ENCODE data around the gene HBQ1.
"Not testable (repeated sequence)": the region's sequence is repeated elsewhere in the genome, so short reads cannot be mapped to it uniquely, and the experiment has no call there.

Gene HBQ1

DNA sequence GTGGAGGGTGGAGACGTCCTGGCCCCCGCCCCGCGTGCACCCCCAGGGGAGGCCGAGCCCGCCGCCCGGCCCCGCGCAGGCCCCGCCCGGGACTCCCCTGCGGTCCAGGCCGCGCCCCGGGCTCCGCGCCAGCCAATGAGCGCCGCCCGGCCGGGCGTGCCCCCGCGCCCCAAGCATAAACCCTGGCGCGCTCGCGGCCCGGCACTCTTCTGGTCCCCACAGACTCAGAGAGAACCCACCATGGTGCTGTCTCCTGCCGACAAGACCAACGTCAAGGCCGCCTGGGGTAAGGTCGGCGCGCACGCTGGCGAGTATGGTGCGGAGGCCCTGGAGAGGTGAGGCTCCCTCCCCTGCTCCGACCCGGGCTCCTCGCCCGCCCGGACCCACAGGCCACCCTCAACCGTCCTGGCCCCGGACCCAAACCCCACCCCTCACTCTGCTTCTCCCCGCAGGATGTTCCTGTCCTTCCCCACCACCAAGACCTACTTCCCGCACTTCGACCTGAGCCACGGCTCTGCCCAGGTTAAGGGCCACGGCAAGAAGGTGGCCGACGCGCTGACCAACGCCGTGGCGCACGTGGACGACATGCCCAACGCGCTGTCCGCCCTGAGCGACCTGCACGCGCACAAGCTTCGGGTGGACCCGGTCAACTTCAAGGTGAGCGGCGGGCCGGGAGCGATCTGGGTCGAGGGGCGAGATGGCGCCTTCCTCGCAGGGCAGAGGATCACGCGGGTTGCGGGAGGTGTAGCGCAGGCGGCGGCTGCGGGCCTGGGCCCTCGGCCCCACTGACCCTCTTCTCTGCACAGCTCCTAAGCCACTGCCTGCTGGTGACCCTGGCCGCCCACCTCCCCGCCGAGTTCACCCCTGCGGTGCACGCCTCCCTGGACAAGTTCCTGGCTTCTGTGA is 3.5 kb upstream of the HBQ1 start, which contains the start of gene HBA1:
TSS of gene HBA1 (plus strand) at position 204 of the 906 bp plus-strand sequence. CDS start at position 241, 37 bp downstream.
- not testable (repeated sequence) for DNase-seq

DNA sequence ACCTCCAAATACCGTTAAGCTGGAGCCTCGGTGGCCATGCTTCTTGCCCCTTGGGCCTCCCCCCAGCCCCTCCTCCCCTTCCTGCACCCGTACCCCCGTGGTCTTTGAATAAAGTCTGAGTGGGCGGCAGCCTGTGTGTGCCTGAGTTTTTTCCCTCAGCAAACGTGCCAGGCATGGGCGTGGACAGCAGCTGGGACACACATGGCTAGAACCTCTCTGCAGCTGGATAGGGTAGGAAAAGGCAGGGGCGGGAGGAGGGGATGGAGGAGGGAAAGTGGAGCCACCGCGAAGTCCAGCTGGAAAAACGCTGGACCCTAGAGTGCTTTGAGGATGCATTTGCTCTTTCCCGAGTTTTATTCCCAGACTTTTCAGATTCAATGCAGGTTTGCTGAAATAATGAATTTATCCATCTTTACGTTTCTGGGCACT is 2.9 kb upstream of the HBQ1 start:
- DNase-seq: no peak

DNA sequence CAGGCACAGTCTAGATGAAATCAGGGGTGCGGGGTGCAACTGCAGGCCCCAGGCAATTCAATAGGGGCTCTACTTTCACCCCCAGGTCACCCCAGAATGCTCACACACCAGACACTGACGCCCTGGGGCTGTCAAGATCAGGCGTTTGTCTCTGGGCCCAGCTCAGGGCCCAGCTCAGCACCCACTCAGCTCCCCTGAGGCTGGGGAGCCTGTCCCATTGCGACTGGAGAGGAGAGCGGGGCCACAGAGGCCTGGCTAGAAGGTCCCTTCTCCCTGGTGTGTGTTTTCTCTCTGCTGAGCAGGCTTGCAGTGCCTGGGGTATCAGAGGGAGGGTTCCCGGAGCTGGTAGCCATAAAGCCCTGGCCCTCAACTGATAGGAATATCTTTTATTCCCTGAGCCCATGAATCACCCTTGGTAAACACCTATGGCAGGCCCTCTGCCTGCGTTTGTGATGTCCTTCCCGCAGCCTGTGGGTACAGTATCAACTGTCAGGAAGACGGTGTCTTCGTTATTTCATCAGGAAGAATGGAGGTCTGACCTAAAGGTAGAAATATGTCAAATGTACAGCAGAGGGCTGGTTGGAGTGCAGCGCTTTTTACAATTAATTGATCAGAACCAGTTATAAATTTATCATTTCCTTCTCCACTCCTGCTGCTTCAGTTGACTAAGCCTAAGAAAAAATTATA is 2.1 kb upstream of the HBQ1 start:
- no peak for DNase-seq

DNA sequence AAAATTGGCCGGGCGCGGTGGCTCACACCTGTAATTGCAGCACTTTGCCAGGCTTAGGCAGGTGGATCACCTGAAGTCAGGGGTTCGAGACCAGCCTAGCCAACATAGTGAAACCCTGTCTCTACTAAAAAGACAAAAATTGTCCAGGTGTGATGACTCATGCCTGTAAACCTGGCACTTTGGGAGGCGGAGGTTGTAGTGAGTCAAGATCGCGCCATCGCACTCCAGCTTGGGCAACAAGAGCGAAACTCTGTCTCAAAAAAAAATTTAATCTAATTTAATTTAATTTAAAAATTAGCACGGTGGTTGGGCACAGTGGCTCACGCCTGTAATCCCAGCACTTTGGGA is 1.6 kb upstream of the HBQ1 start:
- no peak for DNase-seq

DNA sequence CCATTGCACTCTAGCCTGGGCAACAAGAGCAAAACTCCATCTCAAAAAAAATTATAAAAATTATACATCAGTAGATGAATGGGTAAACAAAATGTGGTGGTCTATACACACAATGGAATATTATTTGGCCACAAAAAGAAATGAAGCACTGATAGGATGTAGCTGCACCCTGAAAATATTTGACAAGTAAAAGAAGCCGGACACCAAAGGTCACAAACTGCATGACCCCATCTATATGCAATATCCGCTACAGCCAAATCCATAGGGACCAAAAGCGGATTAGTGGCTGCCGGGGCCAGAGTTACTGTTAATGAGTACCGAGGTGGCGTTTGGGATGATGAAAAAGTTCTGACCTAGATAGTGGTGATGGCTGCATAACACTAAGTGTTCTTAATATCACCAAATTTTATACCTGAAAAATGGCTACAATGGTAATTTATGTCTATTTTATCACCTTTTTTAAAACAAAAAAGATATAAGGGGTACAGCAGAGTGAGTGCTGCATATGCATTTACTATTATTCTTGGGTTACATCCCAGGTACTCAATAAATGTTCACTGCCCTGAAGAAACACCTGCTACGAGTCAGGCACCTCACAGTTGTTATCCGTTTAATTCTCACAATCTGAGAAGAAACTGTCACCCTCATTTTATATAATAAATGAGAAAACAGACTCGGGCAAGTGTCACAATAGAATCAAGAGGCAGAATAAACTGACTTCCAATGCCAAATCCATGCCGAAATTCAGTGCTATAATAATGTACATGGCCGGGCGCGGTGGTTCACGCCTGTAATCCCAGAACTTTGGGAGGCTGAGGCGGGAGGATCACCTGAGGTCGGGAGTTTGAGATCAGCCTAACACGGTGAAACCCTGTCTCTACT is 807 bp upstream of the HBQ1 start:
- no peak for DNase-seq

DNA sequence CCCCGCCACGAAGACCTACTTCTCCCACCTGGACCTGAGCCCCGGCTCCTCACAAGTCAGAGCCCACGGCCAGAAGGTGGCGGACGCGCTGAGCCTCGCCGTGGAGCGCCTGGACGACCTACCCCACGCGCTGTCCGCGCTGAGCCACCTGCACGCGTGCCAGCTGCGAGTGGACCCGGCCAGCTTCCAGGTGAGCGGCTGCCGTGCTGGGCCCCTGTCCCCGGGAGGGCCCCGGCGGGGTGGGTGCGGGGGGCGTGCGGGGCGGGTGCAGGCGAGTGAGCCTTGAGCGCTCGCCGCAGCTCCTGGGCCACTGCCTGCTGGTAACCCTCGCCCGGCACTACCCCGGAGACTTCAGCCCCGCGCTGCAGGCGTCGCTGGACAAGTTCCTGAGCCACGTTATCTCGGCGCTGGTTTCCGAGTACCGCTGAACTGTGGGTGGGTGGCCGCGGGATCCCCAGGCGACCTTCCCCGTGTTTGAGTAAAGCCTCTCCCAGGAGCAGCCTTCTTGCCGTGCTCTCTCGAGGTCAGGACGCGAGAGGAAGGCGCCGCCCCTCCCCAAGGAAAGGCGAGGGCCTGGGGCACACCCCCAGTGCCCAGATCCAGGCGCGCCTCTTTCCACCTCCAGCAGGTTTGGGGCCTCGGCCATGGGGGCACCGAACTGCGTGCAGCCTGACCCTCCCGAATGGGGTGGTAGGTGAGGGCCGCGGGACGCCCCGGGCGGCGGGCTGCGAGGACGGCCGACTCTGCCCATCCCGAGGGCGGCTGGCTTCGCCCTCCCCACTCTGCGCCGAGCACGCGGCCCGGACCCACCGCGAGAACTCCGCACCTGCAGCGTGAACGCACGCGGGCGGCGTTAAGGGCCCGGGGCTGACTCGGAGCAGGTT is 664 bp downstream of the HBQ1 start:
- peak; percentile 30 for DNase-seq

DNA sequence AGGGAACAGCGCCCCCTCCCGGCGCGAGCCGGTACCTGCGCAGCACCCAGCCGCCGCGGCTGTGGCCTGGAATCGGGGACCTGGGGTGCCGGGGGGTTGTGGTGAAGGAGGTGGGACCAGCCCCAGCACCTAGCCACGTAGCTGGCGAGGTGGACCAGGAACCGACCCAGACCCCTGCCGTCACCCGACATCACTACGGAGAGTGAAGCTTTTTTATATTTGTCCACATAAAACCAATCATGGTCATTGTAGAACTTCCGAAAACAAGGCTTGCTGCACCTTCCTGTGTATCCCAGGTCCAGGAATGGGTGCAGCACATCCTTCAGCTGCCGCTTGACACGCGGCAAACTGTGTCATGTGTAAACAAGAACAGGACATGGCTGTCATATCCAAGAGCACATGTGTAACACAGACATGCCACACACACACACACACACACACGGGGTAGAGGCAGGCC is 1.3 kb downstream of the HBQ1 start:
- DNase-seq: no peak

DNA sequence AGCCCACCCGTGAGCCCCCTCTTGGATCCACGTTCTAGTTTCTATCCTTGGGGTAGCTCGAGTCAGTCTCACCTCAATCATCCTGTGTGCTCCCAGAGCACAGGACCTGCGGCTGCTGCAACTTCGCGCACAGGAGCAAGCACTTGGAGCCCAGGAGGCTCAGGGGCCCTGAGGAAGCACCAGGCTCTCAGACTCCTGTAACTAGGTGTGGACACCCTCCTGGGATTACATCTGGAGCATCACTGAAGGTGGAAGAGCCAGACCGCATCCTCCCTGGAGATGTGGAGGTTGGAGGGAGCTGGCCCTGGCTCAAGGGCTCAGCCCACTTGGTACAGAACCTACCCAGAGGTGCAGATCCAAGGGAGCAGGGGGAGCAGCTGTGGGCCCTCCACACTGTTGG is 2.7 kb downstream of the HBQ1 start:
- DNase-seq: no peak

DNA sequence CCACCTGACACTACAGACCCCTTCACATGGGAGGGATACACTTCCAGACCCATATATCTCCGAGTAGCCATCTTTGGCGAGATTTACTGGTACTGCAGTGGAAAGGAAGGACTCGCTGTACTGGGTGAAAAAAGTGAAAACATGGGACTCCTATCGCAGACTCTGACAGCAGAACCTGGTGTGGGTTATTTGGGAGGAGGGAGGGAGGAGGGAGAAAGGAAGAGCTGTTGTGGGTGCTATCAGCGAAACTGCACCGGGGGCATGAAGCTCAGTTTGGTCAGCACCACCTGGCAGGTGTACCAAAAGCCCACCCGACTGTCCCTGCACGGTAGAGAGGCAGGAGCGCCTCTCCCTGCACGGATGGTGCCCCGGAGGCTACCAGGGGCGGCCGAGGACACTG is 5.0 kb downstream of the HBQ1 start:
- DNase-seq: no peak

DNA sequence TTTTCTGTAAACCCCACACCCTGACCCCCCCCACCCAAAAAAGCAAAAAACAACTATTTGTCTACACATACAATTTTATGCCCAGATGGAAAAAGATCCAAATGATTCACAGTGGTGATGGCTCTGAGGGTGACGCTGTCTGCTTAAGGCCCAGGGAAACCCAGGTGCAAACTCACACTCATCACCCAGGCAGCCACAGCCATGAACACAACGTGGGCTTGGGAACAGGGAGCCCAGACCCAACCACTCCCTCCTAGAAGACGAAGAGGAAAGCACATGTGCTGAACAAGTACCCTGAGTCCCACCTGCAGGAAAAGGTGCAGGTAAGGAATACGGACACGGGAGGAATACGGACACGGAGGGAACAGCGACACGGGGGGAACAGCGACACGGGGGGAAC is 5.4 kb downstream of the HBQ1 start:
- DNase-seq: no peak

DNA sequence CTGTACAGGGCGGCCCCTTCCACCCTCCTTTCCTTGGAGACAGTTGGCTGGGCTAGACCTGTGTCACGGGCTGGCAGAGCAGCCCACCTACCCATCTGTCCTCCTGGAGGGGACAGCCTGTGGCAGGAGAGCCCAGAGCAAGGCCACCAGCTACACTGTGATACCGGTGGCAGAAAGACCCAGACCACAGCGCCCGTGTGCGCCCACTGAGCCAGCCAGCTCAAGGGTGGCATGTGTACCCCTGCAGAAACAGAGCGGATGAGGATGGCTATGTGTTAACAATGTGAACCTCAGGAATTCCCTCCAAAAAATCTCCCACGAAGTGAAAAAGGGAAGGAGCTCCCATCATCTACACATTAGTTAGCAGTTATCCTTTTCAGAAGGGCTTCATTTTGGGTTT is 7.1 kb downstream of the HBQ1 start:
- no peak for DNase-seq

DNA sequence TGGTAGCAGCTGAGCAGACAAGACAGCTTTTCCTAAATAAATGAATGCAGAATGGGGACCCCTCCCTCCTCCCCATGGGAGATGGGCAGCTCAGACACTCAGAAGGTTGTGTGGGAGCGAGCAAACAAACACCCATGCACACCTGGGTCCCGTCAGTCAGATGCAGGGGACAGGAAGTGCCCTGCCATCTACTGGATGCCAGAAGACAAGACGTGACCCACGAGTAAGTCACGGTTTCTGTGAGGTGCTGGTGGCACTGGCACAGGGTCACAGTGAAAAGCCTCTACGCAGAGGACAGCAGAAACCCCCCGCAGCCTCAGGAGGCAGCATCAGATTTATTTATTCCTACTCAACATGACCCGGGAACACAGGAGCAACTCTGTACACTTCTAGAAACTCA is 8.4 kb downstream of the HBQ1 start:
- no peak for DNase-seq

DNA sequence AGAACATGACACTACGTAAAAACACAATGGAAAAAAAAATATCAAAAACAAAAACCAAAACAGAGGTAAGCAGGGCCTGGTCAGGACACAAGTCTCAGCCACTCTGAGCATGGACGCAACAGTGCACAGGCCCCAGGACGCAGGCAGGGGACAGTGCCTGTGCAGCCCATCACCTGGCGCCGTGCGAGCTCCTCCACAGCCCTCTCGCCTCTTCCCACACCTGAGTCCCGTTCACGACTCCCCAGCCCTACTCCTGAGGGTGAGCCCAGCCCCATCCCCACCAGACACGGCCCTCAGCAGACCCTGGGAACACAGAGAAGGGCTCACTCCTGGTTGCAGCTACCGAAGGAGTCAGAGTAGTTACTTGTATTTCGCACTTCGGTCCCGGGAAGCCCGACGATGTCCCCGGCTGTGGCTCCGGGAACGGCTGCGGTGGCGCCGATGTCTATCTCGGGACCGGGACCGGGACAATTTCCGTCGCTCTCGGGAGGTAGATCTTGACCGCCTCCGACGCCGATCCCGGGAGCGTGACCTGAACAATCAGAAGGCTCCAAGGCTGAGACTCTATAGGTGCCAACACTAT is 9.4 kb downstream of the HBQ1 start:
- DNase-seq: no peak

DNA sequence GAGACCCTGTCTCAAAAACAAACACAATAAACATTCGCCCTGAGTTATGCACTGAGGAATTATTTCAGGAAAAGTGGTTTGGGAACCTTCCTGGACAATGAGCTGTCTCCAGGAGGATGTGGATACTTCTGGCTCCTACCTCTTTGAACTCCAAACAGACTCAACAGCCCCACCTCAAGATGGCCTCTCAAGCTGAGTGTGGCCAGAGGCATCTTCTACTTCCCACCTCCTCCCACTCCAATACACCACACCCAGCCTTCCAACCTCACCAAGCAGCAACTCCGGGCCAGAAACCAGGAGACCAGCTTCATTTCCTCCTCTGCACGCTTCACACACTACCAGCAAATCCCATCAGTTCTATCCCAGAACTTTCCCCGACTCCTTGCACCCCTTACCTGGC is 11.6 kb downstream of the HBQ1 start:
- no peak for DNase-seq

DNA sequence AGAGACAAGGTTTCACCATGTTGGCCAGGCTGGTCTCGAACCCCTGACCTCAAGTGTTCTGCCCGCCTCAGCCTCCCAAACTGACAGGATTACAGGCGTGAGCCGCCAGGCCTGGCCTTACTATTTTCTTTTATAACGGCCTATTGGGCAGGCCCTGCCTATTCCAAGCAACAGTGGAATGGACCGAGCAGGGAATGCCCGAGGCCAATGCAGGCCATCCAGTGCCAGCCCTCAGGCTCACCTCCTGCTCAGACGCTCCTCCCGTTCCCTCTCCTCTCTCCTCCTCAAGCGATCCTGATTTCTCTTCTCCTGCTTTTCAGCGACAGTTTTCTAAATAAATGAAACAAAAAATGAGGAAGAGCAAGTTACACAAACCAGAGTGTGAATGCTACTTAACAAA is 12.4 kb downstream of the HBQ1 start:
- no peak for DNase-seq

DNA sequence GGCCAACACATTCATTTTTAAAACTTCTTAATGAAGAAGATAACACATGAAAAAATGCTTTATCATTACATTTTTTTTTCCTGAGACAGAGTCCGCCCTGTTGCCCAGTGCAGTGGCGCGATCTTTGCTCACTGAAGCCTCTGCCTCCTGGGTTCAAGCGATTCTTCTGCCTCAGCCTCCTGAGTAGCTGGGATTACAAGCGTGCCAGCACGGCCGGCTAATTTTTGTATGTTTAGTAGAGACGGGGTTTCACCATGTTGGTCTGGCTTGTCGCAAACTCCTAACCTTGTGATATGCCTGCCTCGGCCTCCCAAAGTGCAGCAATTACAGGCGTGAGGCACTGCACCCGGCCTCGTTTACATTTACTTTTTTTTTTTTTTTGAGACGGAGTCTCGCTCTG is 13.2 kb downstream of the HBQ1 start:
- DNase-seq: no peak

DNA sequence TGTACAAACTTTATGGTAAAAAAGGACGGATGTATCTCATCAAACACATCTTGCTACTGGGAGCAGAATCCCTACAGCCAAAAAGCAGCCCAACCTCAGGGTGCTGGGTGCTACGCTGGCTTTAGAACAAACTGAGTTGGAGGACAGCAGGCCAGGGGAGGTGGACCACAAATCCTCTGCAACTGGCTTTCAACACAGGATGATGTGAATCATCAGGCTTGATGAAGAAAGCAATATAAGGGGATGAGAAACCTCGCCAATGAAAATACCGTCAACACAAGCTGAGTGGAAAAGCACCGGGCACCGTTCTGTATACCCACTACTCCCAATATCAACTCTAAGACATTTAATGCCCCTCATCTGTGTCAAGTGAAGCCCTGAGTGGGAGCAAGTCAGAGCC is 14.3 kb downstream of the HBQ1 start:
- no peak for DNase-seq

DNA sequence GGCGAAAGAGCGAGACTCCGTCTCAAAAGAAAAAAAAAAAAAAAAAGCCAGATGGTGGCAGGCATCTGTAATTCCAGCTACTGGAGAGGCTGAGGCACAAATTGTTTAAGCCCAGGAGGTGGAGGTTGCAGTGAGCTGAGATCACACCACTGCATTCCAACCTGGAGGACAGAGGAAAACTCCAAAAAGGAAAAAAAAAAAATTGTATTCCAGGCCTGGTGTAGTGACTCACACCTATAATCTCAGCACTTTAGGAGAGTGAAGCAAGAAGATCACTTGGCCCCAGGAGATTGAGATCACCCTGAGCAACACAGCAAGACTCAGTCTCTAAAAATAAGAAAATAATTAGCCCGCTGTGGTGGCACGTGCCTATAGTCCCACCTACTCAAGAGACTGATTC is 20.1 kb downstream of the HBQ1 start:
- no peak for DNase-seq

DNA sequence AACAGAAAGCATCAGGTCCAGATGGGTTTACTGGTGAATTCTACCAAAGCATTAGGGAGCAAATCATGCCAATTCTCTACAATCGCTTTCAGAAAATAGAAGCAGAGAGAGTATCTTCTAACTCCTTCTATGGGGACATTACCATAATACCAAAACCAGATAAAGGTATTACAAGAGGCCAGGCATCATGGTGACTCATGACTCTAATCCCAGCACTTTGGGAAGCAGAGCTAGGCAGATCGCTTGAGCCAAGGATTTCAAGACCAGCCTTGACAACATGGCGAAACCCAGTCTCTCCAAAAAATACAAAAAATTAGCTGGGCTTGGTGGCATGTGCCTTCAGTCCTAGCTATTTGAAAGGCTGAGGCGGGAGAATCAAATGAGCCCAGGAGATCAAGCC is 23.0 kb downstream of the HBQ1 start:
- no peak for DNase-seq

DNA sequence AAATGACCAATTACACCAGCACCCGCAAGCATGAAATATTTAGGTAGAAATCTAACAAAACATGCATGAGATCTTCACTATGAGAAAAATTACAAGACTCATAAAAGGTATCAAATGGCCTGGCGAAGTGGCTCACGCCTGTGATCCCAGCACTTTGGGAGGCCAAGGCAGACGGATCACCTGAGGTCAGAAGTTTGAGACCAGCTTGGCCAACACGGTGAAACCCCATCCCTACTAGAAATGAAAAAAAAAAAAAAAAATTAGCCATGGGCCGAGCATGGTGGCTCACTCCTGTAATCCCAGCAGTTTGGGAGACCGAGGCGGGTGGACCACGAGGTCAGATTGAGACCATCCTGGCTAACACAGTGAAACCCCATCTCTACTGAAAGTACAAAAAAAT is 23.8 kb downstream of the HBQ1 start:
- not testable (repeated sequence) for DNase-seq

DNA sequence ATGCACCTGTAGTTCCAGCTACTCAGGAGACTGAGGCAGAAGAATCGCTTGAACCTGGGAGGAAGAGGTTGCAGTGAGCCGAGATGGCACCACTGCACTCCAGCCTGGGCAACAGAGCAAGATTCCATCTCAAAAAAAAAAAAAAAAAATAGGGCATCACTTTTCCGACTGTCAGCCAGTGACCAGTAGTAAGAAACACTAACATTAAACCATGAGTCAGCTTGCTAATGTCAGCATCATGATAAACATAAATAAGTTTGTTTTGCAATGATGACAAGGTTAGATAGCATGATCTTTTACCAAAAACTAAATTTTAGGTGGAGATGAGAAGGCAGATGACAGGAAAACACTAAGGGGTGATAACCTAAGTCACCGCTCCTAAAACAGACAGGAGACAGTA is 29.1 kb downstream of the HBQ1 start:
- not testable (repeated sequence) for DNase-seq

Data from midbrain (tissue), 1 donor.